Thoracic aorta (tissue), 2 donors: Measurements from ENCODE around the gene MNS1. TPM values are rescaled to one million over a fixed set of nuclear protein-coding genes. Genes with fewer than 3 reads are reported as not detected.

Experiments used
- ATAC-seq: fragments of 150-250 bp; one replicate; pipeline ENCODE4 v1.8.0; 2017; ENCODE audit warnings: low read depth; ENCODE audit not compliant: insufficient number of reproducible peaks, low FRiP score
- DNase-seq: peaks from one replicate; pipeline ENCODE4 v3.0.0-alpha.2; 2020; ENCODE audit warnings: low spot score
- H3K27ac ChIP-seq, 2 donors: fragments of 200-600 bp; sonication (generic); 1 replicate in 1 of 2; 2 replicates in 1 of 2; pipeline ENCODE4 v1.5.1; 2016; ENCODE audit warnings: mild to moderate bottlenecking in 2 of 2, moderate library complexity in 2 of 2
- H3K27me3 ChIP-seq: fragments of 200-600 bp; sonication (generic); replicated peaks from 2 replicates; pipeline ENCODE4 v1.6.0; 2016; ENCODE audit warnings: mild to moderate bottlenecking; ENCODE audit not compliant: insufficient read depth
- H3K36me3 ChIP-seq: fragments of 200-600 bp; sonication (generic); one replicate; pipeline ENCODE4 v1.5.1; 2016
- H3K4me1 ChIP-seq, 2 donors: fragments of 200-600 bp; sonication (generic); 1 replicate in 1 of 2; 2 replicates in 1 of 2; pipeline versions ENCODE4 v1.5.1 to v1.6.0; 2016; ENCODE audit warnings: low read depth in 2 of 2, mild to moderate bottlenecking in 1 of 2; ENCODE audit not compliant: control insufficient read depth in 1 of 2
- H3K4me3 ChIP-seq: fragments of 200-600 bp; sonication (generic); 2 replicates; pipeline ENCODE4 v1.5.1; 2016; ENCODE audit warnings: mild to moderate bottlenecking
- H3K9me3 ChIP-seq: fragments of 200-600 bp; sonication (generic); 2 replicates; pipeline ENCODE4 v1.5.1; 2016
- total RNA-seq, 2 donors: library from RNA; depleted of rRNA; stranded (reverse); fragments of >200 nt; gene quantifications; one replicate each; pipeline versions ENCODE4 v1.1.0 to v1.2.3, GENCODE V29; 2016
- TF ChIP-seq, protein P1 (sequence below): fragments of 200-600 bp; sonication (generic); IDR thresholded peaks from one replicate; pipeline ENCODE4 v1.5.1; 2019; ENCODE audit warnings: antibody characterized with exemption

The MNS1 gene
- total RNA-seq, 2 donors from 2014 or later = 0.28 to 2.3 TPM

- ATAC-seq (no peak), DNase-seq (no peak)
- Histone ChIP-seq H3K9me3 (no peaks in the 10 kb centered on the region), H3K4me1 (peaks cover 0 to 9% of the 10 kb centered on the region in 2 donors), H3K36me3 (no peaks in the 10 kb centered on the region), H3K27me3 (no peaks in the 10 kb centered on the region), H3K4me3 (peak overlapping the region; percentile 37), H3K27ac (no peak overlapping the region)
- TF ChIP-seq, protein P1, sequence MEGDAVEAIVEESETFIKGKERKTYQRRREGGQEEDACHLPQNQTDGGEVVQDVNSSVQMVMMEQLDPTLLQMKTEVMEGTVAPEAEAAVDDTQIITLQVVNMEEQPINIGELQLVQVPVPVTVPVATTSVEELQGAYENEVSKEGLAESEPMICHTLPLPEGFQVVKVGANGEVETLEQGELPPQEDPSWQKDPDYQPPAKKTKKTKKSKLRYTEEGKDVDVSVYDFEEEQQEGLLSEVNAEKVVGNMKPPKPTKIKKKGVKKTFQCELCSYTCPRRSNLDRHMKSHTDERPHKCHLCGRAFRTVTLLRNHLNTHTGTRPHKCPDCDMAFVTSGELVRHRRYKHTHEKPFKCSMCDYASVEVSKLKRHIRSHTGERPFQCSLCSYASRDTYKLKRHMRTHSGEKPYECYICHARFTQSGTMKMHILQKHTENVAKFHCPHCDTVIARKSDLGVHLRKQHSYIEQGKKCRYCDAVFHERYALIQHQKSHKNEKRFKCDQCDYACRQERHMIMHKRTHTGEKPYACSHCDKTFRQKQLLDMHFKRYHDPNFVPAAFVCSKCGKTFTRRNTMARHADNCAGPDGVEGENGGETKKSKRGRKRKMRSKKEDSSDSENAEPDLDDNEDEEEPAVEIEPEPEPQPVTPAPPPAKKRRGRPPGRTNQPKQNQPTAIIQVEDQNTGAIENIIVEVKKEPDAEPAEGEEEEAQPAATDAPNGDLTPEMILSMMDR = no peak
These were observed 3.5 kb upstream of the MNS1 start for GRCh38 chr15:56468401-56468800.

- H3K36me3 ChIP-seq = no peaks in the 10 kb centered on the region
- TF ChIP-seq, protein P1 = no peak
- peaks cover 0 to 9% of the 10 kb centered on the region in 2 donors for H3K4me1 ChIP-seq
- no peak for ATAC-seq
- no peak overlapping the region for H3K4me3 ChIP-seq
- no peak for DNase-seq
- H3K27me3 ChIP-seq = no peaks in the 10 kb centered on the region
- no peak overlapping the region for H3K27ac ChIP-seq
- no peaks in the 10 kb centered on the region for H3K9me3 ChIP-seq
These were observed 2.7 kb upstream of the MNS1 start for GRCh38 chr15:56467616-56468015.

DNA sequence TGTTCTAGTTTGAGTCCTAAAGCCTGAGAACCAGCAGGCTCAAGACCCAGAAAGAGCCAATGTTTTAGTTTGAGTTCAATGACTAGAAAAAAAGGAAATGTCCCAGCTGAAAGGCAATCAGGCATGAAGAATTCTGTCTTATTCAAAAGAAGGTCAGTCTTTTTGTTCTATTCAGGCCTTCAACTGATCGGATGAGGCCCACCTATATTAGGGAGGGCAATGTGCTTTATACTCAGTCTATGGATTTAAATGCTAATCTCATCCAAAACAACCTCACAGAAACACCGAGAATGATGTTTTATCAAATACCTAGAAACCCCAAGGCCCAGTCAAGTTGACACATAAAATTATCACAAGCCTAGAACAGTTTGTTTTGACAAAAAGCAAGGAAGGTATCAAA is 4.0 kb downstream of the MNS1 start:
- DNase-seq = no peak
- no peaks in the 10 kb centered on the region for H3K36me3 ChIP-seq
- ATAC-seq = no peak
- H3K4me3 ChIP-seq = no peak overlapping the region
- no peak overlapping the region for H3K27ac ChIP-seq
- H3K9me3 ChIP-seq = no peaks in the 10 kb centered on the region
- H3K4me1 ChIP-seq = peaks cover 0 to 9% of the 10 kb centered on the region in 2 donors
- TF ChIP-seq, protein P1 = no peak
- H3K27me3 ChIP-seq = no peaks in the 10 kb centered on the region

DNA sequence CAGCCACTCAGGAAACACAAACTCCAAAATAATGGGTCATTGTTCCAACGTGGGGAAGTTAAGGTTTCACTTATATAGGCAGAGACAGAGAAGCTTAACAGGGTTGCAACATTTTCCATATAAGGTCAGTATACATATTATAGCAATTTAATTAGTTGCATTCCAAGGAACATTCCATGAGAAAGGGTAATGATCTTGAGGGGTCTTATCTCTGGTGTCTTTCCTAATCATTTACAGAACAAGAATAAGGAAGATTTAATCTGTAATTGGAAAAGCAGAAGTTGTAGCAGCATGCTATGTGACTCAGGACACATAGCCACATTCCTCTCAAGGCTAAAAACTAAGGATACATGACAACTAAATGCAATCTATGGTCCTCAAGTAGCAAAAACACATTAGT is 4.9 kb downstream of the MNS1 start:
- TF ChIP-seq, protein P1 = no peak
- Histone ChIP-seq H3K27ac (no peak overlapping the region), H3K27me3 (no peaks in the 10 kb centered on the region), H3K4me1 (peaks cover 0 to 9% of the 10 kb centered on the region in 2 donors), H3K36me3 (no peaks in the 10 kb centered on the region), H3K4me3 (no peak overlapping the region), H3K9me3 (no peaks in the 10 kb centered on the region)
- ATAC-seq (no peak), DNase-seq (no peak)

- Histone ChIP-seq H3K9me3 (no peaks in the 10 kb centered on the region), H3K27ac (no peak overlapping the region), H3K4me3 (no peak overlapping the region), H3K4me1 (peaks cover 0 to 2% of the 10 kb centered on the region in 2 donors), H3K36me3 (no peaks in the 10 kb centered on the region), H3K27me3 (no peaks in the 10 kb centered on the region)
- no peak for ATAC-seq
- no peak for DNase-seq
- TF ChIP-seq, protein P1 = no peak
These were observed 5.8 kb downstream of the MNS1 start for GRCh38 chr15:56459096-56459495.
